ENCODE results near the gene CHRNE.
A peak's percentile ranks its signal among the peaks of the same experiment; 100 is the strongest.

The CHRNE gene

DNA sequence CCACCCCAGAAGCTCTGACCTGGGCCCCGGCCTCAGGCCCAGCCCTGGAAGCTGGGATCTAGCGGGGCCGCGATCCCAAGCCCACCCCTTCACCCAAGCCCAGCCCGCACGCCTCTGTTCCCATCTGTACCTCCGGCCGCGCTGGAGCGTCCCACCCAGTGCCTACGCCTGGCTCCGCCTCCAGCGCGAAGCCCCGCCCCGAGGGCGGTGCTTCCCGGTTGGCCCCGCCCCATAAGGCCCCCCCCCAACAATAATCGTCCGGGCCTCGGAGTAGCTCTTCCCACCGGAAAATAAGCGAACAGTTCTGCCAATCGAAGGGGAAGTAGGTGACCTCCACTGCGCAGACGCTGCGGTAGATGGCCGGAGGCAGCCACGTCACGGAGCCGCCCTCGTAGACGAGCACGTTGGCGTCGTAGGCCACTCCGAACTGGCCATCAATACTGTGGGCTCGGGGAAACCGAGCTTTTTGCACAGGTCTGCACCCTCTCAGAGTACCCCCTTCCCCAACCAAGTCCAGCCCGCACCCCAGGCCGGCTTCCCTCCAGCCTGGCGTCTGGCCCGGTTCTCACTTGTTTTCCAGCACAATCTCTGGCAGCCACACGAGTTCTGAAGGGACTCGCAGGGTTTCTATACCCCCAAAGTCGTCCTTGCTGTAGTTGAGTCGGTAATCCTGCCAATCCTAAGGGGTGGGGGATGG is 1.1 kb downstream of the CHRNE start:
- no peak for DNase-seq

- no peak for DNase-seq
Measured at GRCh38 chr17:4901108-4901647, 1.7 kb downstream of the CHRNE start.

GRCh38 chr17:4900231-4901107 is 2.4 kb downstream of the CHRNE start:
- peak; percentile 53 to 54 for DNase-seq

DNA sequence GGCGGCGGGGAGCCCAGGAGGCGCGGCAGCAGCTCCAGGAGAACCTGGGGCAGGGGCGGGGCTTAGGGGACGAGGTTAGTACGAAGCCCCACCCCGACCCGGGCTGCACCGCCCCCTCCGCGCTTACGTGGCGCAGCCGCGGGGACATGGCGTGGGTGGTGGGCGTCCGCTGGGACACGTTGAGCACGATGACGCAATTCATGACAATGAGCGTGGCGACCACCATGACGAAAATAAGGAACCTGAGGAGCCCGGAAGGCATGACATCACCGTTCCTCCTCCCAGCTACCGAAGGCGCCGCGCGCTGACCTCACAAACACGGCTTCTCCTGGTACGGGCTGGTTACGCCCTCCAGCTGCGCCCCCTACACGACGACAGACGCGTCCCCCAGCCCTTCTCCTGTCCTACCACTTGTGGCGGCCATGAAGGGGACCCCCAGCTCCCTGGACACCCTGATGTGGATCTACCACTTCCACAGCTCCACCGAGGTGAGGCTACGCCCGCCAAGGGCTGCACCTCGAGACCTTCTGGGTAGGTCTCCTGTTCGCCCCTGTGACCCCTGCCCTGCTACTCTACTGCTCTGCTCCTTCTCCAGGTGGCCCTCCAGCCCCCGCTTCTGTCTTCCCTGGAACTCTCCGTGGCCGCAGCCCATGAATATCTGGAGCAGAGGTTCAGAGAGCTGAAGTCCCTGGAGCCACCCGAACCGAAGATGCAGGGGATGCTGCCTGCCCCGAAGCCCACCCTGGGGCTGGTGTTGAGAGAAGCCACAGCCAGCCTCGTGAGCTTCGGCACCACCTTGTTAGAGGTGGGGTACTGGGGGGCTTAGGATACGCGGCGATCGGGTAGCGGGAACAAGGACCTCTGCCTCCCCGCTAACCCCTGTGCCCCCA is 3.3 kb downstream of the CHRNE start, which contains the start of gene C17orf107:
C17orf107 (plus strand) TSS at position 196 of the 890 bp plus-strand sequence; CDS start at position 423, 227 bp downstream.
- DNase-seq, result peak; percentile 98

DNA sequence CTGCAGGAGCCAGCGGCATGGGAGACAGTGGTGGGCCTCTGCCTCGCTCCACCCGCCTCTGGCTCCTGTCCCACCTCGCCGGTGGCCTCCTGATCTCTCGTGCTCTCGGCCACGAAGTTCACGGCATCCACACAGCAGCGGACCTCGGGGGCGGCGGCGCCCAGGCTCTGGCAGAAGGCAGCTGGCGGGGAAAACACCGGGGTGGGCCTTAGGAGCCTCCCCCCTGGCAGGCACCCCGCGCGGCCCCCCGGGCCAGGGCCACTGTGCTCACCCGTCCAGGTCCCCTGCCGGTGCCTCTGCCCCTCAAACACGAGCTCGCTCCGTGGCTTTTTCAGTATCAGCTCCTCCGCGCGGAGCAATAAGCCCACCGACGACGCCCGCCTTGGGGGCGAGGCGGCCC is 4.0 kb downstream of the CHRNE start:
- DNase-seq, result peak; percentile 21

DNA sequence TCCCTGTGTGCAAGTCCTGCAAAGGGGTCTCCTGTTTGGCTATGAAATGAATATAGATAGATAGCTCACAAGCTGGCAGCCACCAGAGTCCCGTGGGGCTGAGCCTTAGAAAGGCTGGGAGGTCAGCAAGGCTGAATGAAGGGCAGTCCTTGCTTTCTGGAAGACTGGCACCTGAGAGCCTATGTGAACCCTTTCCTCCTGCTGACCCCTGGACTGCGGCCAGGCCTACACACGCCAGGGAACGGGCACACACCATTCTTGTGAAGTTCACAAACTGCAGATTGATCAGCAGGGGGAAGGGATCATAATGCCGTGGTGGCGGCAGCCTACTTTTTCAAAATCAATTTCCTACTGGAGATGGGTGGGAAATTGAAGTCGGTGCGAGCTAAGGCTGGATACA is 4.5 kb downstream of the CHRNE start:
- DNase-seq, result no peak

- DNase-seq, result no peak
Measured at GRCh38 chr17:4897785-4898184, 5.1 kb downstream of the CHRNE start.

DNA sequence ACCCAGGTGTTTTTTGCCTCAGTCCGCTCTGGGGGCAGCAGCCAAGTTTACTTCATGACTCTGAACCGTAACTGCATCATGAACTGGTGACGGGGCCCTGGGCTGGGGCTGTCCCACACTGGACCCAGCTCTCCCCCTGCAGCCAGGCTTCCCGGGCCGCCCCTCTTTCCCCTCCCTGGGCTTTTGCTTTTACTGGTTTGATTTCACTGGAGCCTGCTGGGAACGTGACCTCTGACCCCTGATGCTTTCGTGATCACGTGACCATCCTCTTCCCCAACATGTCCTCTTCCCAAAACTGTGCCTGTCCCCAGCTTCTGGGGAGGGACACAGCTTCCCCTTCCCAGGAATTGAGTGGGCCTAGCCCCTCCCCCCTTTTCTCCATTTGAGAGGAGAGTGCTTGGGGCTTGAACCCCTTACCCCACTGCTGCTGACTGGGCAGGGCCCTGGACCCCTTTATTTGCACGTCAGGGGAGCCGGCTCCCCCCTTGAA is 5.7 kb downstream of the CHRNE start:
- no peak for DNase-seq

DNA sequence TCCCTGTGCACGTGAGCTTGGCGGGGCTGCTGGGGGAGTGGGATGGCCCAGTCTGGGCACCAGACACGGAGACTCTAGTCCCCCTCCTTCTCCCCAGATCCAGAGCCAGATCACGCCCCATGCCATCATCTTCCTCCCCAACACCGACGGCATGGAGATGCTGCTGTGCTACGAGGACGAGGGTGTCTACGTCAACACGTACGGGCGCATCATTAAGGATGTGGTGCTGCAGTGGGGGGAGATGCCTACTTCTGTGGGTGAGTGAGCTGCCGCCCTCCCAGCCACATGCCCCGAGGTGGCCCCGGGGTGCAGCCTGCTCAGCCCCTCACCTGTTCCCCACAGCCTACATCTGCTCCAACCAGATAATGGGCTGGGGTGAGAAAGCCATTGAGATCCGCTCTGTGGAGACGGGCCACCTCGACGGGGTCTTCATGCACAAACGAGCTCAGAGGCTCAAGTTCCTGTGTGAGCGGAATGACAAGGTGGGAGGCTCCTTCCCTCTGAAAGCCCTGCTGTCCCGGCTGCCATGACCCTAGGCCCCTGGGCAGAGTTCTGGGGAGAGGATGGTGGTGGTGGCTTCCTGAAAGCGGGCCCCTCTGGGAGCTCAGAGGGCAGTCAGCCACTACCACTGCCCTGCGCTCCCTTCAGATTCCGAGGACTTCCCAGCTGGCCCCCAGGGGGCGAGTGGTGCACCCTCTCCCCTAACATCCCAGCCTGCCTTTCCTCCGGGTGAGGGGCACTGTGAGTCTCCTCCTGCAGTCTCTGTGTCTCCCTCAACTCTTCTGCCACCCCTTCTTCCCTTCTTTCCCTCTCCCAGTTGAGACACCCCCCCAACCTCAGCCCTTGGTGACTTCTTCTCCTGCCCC is 6.3 kb downstream of the CHRNE start:
- no peak for DNase-seq

DNA sequence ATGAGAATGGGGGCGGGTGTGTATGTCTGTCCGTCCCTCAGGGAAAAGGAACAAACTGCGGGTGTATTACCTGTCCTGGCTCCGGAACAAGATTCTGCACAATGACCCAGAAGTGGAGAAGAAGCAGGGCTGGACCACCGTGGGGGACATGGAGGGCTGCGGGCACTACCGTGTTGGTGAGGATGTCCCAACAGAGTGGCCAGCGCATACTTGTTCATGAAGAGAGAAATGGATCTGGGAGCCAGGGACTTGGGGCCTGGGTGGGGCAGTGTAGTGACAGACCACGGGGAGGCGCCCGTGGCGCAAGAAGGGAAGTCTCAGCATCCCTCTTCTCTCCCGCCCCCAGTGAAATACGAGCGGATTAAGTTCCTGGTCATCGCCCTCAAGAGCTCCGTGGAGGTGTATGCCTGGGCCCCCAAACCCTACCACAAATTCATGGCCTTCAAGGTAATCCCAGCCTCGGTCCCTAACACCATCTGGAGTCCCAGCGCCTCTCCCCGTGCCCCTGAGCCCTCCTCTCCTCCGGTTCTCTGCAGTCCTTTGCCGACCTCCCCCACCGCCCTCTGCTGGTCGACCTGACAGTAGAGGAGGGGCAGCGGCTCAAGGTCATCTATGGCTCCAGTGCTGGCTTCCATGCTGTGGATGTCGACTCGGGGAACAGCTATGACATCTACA is 7.1 kb downstream of the CHRNE start:
- DNase-seq, result no peak

GRCh38 chr17:4895121-4895520 is 7.8 kb downstream of the CHRNE start:
- DNase-seq, result no peak

DNA sequence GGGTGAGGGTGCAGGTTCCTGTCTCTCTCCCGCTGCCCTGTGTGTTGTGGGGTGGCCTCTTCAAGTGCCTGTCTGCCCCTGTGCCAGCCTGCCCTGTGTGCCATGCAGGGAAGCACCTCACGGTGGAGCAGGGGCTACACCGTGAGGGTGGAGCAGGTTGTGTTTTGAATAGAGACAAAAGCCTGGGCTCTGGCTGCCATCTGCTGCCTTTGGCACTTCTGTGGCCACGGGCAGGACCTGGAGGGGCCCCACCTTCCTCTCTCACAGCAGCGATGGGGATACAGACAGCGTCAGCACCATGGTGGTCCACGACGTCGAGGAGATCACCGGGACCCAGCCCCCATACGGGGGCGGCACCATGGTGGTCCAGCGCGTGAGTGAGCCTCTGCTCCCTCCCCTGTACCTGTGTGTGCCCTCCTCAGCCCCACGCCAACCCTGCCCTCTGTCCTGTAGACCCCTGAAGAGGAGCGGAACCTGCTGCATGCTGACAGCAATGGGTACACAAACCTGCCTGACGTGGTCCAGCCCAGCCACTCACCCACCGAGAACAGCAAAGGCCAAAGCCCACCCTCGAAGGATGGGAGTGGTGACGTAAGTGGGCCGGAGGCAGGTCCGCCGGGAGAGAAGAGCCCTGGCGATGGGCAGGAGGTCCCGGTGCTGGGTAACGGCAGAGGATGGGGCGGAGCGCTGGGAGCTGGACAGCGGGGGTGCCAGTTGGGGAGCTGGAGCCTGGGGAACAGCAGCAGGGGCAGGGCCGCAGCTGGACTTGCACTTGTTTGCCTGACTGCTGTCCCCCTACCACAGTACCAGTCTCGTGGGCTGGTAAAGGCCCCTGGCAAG is 9.0 kb downstream of the CHRNE start:
- no peak for DNase-seq

GRCh38 chr17:4893272-4893671 is 9.6 kb downstream of the CHRNE start:
- DNase-seq, result no peak

DNA sequence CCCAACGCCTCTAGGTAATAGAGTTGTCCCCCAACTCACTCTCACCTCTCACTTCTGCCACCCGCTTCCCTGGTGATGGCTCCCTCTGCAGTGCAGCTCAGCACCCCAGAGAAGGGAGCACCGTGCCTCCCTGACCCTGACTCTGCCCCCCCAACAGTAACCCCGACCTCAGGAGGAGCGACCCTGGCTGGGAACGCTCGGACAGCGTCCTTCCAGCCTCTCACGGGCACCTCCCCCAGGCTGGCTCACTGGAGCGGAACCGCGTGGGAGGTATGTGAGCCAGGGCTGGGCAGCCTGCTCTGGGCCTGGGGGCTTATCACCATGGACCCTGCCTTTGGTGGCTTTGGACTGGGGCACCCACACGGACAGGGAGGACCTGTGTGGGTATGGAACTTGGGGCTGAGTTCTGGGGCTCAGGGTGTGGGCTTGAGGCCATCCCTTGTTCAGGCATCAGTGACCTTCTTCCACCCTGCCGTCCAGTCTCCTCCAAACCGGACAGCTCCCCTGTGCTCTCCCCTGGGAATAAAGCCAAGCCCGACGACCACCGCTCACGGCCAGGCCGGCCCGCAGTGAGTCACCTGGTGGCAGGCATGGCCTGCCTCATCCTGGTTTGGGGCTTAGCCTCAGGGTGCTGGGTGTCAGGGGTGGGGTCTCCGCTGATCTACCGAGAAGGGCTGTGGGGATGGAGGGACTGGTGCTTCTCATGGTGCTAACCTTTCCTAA is 10.2 kb downstream of the CHRNE start:
- DNase-seq, result no peak

DNA sequence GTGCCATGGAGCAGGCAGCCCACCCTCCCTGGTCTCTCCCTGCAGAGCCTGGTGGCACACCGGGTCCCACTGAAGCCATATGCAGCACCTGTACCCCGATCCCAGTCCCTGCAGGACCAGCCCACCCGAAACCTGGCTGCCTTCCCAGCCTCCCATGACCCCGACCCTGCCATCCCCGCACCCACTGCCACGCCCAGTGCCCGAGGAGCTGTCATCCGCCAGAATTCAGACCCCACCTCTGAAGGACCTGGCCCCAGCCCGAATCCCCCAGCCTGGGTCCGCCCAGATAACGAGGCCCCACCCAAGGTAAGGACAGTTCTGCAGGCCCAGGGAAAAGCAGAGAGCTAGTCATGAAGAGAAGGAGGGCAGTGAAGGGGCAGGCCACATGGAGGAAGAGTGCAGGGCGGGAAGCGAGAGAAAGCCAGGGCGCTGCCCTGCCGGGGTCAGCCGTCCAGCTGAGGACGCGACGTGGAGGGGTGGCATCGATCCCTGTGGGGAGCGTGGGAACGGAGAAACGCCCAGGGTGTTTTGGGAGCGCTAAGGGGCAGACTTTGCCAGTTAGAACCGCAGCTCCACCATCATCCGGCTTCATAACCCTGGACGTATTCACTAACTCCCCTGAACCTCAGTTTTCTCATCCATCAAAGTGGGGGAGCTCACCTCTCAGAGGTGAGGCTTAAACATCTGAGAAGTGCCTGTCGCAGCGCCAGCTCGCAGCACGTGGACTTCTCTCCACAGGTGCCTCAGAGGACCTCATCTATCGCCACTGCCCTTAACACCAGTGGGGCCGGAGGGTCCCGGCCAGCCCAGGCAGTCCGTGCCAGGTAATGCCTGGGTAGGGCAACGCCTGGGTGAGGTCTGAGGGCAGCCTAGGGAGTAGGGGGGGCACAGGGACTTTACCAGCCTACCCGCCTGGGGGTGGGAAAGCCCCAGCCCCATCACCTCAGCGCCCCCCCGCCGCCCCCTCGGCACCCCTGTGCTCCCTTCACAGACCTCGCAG is 11.2 kb downstream of the CHRNE start:
- DNase-seq, result no peak

- DNase-seq, result no peak
Measured at GRCh38 chr17:4887581-4887980, 15.3 kb downstream of the CHRNE start.

GRCh38 chr17:4886830-4887229 is 16.1 kb downstream of the CHRNE start:
- no peak for DNase-seq

- DNase-seq, result no peak
Measured at GRCh38 chr17:4884489-4884888, 18.4 kb downstream of the CHRNE start.

Data from activated CD4-positive, alpha-beta T cell treated with anti-CD3 and anti-CD28 coated beads for 4 hours (primary cell).